Measurements from ENCODE around the gene FARP1.

FARP1 gene

DNA sequence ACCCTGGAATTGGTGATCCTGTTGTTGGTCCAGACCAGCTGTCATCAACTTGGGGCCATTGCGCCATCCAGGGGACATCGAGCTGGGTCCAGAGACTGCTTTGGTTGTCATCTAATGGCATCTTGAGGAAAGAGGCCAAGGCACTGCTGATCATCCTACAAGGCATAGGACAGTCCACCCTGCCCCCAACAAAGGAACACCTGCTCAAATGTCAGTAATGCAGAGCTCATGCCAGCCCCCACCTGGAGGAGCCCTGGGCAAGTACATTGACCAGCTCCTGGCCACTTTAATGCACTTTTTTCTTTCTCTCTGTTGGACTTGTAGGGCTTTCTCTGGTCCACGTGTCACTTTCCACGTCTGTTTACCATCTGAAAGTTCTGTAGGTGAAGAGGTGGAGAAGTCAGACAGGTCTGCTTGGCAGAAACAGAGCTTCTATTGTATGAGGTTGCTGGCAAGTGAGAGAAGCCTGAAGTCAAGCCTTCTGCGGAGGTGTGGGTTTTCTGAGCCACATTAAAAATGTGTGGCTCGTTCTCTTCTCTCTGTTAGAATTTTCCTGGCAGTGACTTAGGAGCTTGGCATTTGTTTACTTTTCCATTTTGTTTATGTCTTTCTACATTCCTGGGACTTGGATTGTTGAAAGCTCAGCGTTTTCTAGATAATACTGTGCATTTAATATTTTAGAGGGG lies 158.2 kb downstream of the FARP1 start:
- Histone ChIP-seq H3K4me3 (ENCODE audit: low read depth, low read length) (no peak overlapping the region), H3K9me3 (ENCODE audit: control insufficient read depth, insufficient read depth, low read depth, low read length) (no peaks in the 10 kb centered on the region), H3K27ac (ENCODE audit: extremely low read depth, low read depth, low read length) (no peak overlapping the region), H3K4me1 (ENCODE audit: control insufficient read depth, insufficient read depth, low read length) (peaks cover 22% of the 10 kb centered on the region), H3K36me3 (ENCODE audit: control insufficient read depth in 2 of 2, insufficient read depth in 1 of 2, low read length in 2 of 2) (no peaks in the 10 kb centered on the region)
- CTCF ChIA-PET: interaction anchor here (0.5 to 0.6 kb wide), 2 partner anchors 95 to 292 kb away, joined by 3 to 4 read pairs; no protein-coding TSS in a partner anchor
- POLR2A ChIA-PET: no interaction called here
- TF ChIP-seq ZNF549 (tag by site-specific recombination; IDR thresholded peaks at IDR 0.05) (no peak), ZFP37 (tag by site-specific recombination; IDR thresholded peaks at IDR 0.05) (no peak), ZNF184 (tag by site-specific recombination; IDR thresholded peaks at IDR 0.05) (no peak), ZNF366 (tag by site-specific recombination; conservative IDR thresholded peaks at IDR 0.05) (no peak), ZNF785 (tag by site-specific recombination; IDR thresholded peaks at IDR 0.05) (no peak), ZNF621 (tag by site-specific recombination; IDR thresholded peaks at IDR 0.05) (no peak), ZNF112 (tag by site-specific recombination; IDR thresholded peaks at IDR 0.05) (no peak)

GRCh38 chr13:98301721-98302120 lies 158.8 kb downstream of the FARP1 start:
- no peak overlapping the region for H3K4me3 ChIP-seq (ENCODE audit: low read depth, low read length)
- TF ChIP-seq ZNF354C (tag by site-specific recombination; IDR thresholded peaks at IDR 0.05; ENCODE audit: borderline replicate concordance, low read depth) (no peak), ZNF274 (IDR thresholded peaks at IDR 0.05; ENCODE audit: low read length) (no peak), ZNF274 (tag by site-specific recombination; IDR thresholded peaks at IDR 0.05; ENCODE audit: borderline replicate concordance) (no peak), ZNF138 (tag by site-specific recombination; IDR thresholded peaks at IDR 0.05; ENCODE audit: borderline replicate concordance) (no peak), ZNF571 (tag by site-specific recombination; IDR thresholded peaks at IDR 0.05) (no peak), ZNF654 (tag by site-specific recombination; IDR thresholded peaks at IDR 0.05; ENCODE audit: low read depth) (no peak), ZNF621 (tag by site-specific recombination; IDR thresholded peaks at IDR 0.05) (no peak), ZNF76 (tag by site-specific recombination; IDR thresholded peaks at IDR 0.05; ENCODE audit: borderline replicate concordance, low read depth) (no peak), ZBTB49 (tag by site-specific recombination; IDR thresholded peaks at IDR 0.05; ENCODE audit: low read depth) (no peak), ZNF223 (tag by site-specific recombination; IDR thresholded peaks at IDR 0.05) (no peak), ZFHX2 (tag by site-specific recombination; conservative IDR thresholded peaks at IDR 0.05) (no peak), BCL11A (tag by site-specific recombination; IDR thresholded peaks at IDR 0.05; ENCODE audit: low read depth) (no peak), ZNF560 (tag by site-specific recombination; IDR thresholded peaks at IDR 0.05; ENCODE audit: borderline replicate concordance) (no peak), ZNF514 (tag by site-specific recombination; IDR thresholded peaks at IDR 0.05) (no peak), SCRT1 (tag by site-specific recombination; IDR thresholded peaks at IDR 0.05; ENCODE audit: borderline replicate concordance) (no peak)
- TF ChIP-seq, protein P1, sequence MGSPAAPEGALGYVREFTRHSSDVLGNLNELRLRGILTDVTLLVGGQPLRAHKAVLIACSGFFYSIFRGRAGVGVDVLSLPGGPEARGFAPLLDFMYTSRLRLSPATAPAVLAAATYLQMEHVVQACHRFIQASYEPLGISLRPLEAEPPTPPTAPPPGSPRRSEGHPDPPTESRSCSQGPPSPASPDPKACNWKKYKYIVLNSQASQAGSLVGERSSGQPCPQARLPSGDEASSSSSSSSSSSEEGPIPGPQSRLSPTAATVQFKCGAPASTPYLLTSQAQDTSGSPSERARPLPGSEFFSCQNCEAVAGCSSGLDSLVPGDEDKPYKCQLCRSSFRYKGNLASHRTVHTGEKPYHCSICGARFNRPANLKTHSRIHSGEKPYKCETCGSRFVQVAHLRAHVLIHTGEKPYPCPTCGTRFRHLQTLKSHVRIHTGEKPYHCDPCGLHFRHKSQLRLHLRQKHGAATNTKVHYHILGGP (tag by site-specific recombination; IDR thresholded peaks at IDR 0.05): no peak
- TF ChIP-seq, protein P2, sequence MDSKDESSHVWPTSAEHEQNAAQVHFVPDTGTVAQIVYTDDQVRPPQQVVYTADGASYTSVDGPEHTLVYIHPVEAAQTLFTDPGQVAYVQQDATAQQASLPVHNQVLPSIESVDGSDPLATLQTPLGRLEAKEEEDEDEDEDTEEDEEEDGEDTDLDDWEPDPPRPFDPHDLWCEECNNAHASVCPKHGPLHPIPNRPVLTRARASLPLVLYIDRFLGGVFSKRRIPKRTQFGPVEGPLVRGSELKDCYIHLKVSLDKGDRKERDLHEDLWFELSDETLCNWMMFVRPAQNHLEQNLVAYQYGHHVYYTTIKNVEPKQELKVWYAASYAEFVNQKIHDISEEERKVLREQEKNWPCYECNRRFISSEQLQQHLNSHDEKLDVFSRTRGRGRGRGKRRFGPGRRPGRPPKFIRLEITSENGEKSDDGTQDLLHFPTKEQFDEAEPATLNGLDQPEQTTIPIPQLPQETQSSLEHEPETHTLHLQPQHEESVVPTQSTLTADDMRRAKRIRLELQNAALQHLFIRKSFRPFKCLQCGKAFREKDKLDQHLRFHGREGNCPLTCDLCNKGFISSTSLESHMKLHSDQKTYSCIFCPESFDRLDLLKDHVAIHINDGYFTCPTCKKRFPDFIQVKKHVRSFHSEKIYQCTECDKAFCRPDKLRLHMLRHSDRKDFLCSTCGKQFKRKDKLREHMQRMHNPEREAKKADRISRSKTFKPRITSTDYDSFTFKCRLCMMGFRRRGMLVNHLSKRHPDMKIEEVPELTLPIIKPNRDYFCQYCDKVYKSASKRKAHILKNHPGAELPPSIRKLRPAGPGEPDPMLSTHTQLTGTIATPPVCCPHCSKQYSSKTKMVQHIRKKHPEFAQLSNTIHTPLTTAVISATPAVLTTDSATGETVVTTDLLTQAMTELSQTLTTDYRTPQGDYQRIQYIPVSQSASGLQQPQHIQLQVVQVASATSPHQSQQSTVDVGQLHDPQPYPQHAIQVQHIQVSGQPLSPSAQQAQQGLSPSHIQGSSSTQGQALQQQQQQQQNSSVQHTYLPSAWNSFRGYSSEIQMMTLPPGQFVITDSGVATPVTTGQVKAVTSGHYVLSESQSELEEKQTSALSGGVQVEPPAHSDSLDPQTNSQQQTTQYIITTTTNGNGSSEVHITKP (tag by site-specific recombination; IDR thresholded peaks at IDR 0.05): no peak
- TF ChIP-seq, protein P3, sequence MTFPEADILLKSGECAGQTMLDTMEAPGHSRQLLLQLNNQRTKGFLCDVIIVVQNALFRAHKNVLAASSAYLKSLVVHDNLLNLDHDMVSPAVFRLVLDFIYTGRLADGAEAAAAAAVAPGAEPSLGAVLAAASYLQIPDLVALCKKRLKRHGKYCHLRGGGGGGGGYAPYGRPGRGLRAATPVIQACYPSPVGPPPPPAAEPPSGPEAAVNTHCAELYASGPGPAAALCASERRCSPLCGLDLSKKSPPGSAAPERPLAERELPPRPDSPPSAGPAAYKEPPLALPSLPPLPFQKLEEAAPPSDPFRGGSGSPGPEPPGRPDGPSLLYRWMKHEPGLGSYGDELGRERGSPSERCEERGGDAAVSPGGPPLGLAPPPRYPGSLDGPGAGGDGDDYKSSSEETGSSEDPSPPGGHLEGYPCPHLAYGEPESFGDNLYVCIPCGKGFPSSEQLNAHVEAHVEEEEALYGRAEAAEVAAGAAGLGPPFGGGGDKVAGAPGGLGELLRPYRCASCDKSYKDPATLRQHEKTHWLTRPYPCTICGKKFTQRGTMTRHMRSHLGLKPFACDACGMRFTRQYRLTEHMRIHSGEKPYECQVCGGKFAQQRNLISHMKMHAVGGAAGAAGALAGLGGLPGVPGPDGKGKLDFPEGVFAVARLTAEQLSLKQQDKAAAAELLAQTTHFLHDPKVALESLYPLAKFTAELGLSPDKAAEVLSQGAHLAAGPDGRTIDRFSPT (tag by site-specific recombination; IDR thresholded peaks at IDR 0.05): no peak
- H3K9me3 ChIP-seq (ENCODE audit: control insufficient read depth, insufficient read depth, low read depth, low read length): no peaks in the 10 kb centered on the region
- ChIA-PET CTCF (interaction anchor here (0.5 kb wide), 1 partner anchor 291 kb away, joined by 3 read pairs; no protein-coding TSS in a partner anchor), POLR2A (no interaction called here)
- H3K4me1 ChIP-seq (ENCODE audit: control insufficient read depth, insufficient read depth, low read length): peaks cover 22% of the 10 kb centered on the region
- no peaks in the 10 kb centered on the region for H3K36me3 ChIP-seq (ENCODE audit: control insufficient read depth in 2 of 2, insufficient read depth in 1 of 2, low read length in 2 of 2)
- H3K27ac ChIP-seq (ENCODE audit: extremely low read depth, low read depth, low read length): no peak overlapping the region
